Uterus (tissue), 2 donors: ENCODE data around the gene MEIS2.

ENCODE experiments used
- POLR2A ChIP-seq, 2 donors: fragments of 450-650 bp; IDR thresholded peaks; one replicate each; pipeline ENCODE4 v1.6.1; 2016; ENCODE audit warnings: antibody characterized with exemption in 2 of 2, mild to moderate bottlenecking in 1 of 2, moderate library complexity in 1 of 2
- TF ChIP-seq, protein P1 (sequence below), 4 experiments: fragments of 200-600 bp in 2 of 4; fragments of 450-650 bp in 2 of 4; sonication (generic) in 2 of 4; IDR thresholded peaks; one replicate each; pipeline ENCODE4 v1.5.1; 2016 to 2019; ENCODE audit warnings: antibody characterized with exemption in 4 of 4, mild to moderate bottlenecking in 2 of 4, moderate library complexity in 1 of 4

DNA sequence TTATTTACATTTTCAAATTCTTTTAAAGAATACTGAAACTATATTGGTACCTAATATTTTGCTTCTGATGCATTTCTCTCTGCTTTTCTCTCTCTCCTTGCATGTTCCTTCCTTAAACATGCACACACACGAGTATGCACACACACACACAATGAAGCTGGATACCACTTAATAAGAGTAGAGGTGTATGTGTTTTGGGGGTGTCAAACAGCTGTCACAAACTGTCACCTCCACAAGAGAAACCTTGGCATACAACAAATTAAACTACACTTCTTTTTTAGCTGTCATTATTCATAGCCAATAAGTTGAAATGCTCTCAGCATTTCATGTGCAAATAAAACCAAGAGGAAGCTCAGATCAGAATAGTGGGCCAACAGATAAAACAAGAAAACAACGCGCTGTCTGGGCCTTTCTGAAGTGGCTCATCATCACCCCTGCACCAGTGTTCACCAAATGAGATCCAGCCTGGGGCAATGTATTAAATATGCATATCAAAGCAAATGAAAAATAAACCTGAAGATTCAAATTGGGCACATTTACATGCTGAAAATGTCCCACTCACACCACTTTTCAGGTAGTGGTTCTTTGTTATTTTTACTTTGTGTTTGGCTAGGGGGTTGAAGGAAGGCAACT is 9.7 kb downstream of the MEIS2 start:
- TF ChIP-seq, protein P1, sequence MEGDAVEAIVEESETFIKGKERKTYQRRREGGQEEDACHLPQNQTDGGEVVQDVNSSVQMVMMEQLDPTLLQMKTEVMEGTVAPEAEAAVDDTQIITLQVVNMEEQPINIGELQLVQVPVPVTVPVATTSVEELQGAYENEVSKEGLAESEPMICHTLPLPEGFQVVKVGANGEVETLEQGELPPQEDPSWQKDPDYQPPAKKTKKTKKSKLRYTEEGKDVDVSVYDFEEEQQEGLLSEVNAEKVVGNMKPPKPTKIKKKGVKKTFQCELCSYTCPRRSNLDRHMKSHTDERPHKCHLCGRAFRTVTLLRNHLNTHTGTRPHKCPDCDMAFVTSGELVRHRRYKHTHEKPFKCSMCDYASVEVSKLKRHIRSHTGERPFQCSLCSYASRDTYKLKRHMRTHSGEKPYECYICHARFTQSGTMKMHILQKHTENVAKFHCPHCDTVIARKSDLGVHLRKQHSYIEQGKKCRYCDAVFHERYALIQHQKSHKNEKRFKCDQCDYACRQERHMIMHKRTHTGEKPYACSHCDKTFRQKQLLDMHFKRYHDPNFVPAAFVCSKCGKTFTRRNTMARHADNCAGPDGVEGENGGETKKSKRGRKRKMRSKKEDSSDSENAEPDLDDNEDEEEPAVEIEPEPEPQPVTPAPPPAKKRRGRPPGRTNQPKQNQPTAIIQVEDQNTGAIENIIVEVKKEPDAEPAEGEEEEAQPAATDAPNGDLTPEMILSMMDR (IDR thresholded peaks at IDR 0.05), result no peak
- no peak for TF ChIP-seq POLR2A (IDR thresholded peaks at IDR 0.05)
